H1 (cell line): ENCODE data around the gene CROCC. TPM values are rescaled to one million over a fixed set of nuclear protein-coding genes. Genes with fewer than 3 reads are reported as not detected.
"Not testable (repeated sequence)": the region's sequence is repeated elsewhere in the genome, so short reads cannot be mapped to it uniquely, and the experiment has no call there.

ENCODE experiments used
- CTCF ChIA-PET: fragments of 300-600 bp; sonication (Branson Sonifier 250); formaldehyde crosslinking; loops from one replicate; lab custom pipeline; 2021; ENCODE audit not compliant: partially characterized antibody; lab: Charles Lee
- POLR2A ChIA-PET: fragments of 300-600 bp; sonication (Branson Sonifier 250); formaldehyde crosslinking; loops from one replicate; lab custom pipeline; 2021; ENCODE audit warnings: inconsistent platforms; ENCODE audit not compliant: partially characterized antibody; lab: Charles Lee
- DNase-seq, 2 experiments: peaks; one replicate each; pipeline versions ENCODE4 v3.0.0 to v3.0.0-alpha.2; 2010 to 2022; ENCODE audit warnings: low spot score in 2 of 2, low read depth in 1 of 2, mixed read lengths in 1 of 2
- FAIRE-seq: peaks from 2 replicates; lab custom pipeline; 2011; peaks lifted over from hg19 to GRCh38; lab: Jason Lieb, UNC
- H2AFZ ChIP-seq: 2 replicates; pipeline ENCODE4 v1.8.1; 2012; ENCODE audit warnings: low read length, inconsistent platforms
- H2AK5ac ChIP-seq: 2 replicates; pipeline ENCODE4 v1.6.1; 2013; ENCODE audit warnings: low read depth, low read length
- H2BK120ac ChIP-seq: replicated peaks from 2 replicates; pipeline ENCODE3; 2013; ENCODE audit warnings: low read depth, low read length, inconsistent platforms
- H2BK12ac ChIP-seq: 2 replicates; pipeline ENCODE4 v1.6.1; 2013; ENCODE audit warnings: low read depth, low read length
- H2BK15ac ChIP-seq: 2 replicates; pipeline ENCODE4 v1.6.1; 2013; ENCODE audit warnings: low read length
- H2BK20ac ChIP-seq: 2 replicates; pipeline ENCODE4 v1.6.1; 2013; ENCODE audit warnings: low read length
- H2BK5ac ChIP-seq: 2 replicates; pipeline ENCODE4 v1.6.1; 2013; ENCODE audit warnings: low read depth, low read length
- H3K14ac ChIP-seq: 2 replicates; pipeline ENCODE4 v1.6.1; 2013; ENCODE audit warnings: inconsistent platforms; ENCODE audit not compliant: insufficient read length
- H3K18ac ChIP-seq: 2 replicates; pipeline ENCODE4 v1.6.1; 2013; ENCODE audit warnings: low read length; ENCODE audit errors: extremely low read depth
- H3K23ac ChIP-seq: 2 replicates; pipeline ENCODE4 v1.6.1; 2013; ENCODE audit warnings: inconsistent platforms; ENCODE audit not compliant: insufficient read length
- H3K23me2 ChIP-seq: 2 replicates; pipeline ENCODE4 v1.6.1; 2013; ENCODE audit warnings: low read depth, low read length
- H3K27ac ChIP-seq: 2 replicates; pipeline ENCODE4 v1.6.1; 2011; ENCODE audit warnings: low read depth, low read length, inconsistent platforms
- H3K27me3 ChIP-seq, 4 experiments: replicated peaks in 1 of 4; 1 replicate in 1 of 4; 2 replicates in 3 of 4; pipeline versions ENCODE4 v1.6.1 to v1.8.1; 2011 to 2013; ENCODE audit warnings: low read length in 3 of 4, mild to moderate bottlenecking in 3 of 4, inconsistent platforms in 2 of 4, mixed read lengths in 2 of 4, moderate library complexity in 1 of 4; ENCODE audit not compliant: control insufficient read depth in 3 of 4, insufficient read depth in 3 of 4; ENCODE audit errors: extremely low read depth in 1 of 4
- H3K36me3 ChIP-seq, 4 experiments: 2 replicates each; pipeline versions ENCODE4 v1.6.1 to v1.8.1; 2011 to 2013; ENCODE audit warnings: mild to moderate bottlenecking in 4 of 4, low read length in 3 of 4, moderate library complexity in 2 of 4, control low read depth in 1 of 4, inconsistent platforms in 1 of 4; ENCODE audit not compliant: insufficient read depth in 4 of 4, control insufficient read depth in 2 of 4
- H3K4ac ChIP-seq: replicated peaks from 2 replicates; pipeline ENCODE3; 2013; ENCODE audit warnings: low read length, low read depth, mixed read lengths, inconsistent platforms; ENCODE audit not compliant: insufficient read length
- H3K4me1 ChIP-seq, 4 experiments: replicated peaks in 1 of 4; 1 replicate in 1 of 4; 2 replicates in 3 of 4; pipeline versions ENCODE4 v1.6.1 to v1.8.1; 2011 to 2013; ENCODE audit warnings: low read length in 3 of 4, inconsistent platforms in 2 of 4, mixed read lengths in 1 of 4; ENCODE audit not compliant: insufficient read depth in 4 of 4, control insufficient read depth in 3 of 4
- H3K4me2 ChIP-seq, 2 experiments: 2 replicates each; pipeline versions ENCODE4 v1.6.1 to v1.8.1; 2011 to 2013; ENCODE audit warnings: low read depth in 2 of 2, low read length in 2 of 2, control low read depth in 1 of 2, inconsistent platforms in 1 of 2, mild to moderate bottlenecking in 1 of 2; ENCODE audit not compliant: insufficient read depth in 1 of 2
- H3K4me3 ChIP-seq, 4 experiments: fragments of 200-600, 300-600 bp in 1 of 4; sonication (generic), shearing (Covaris generic), sonication (Bioruptor Twin) in 1 of 4; 2 replicates each; pipeline versions ENCODE4 v1.5.1 to v1.8.1; 2011 to 2016; ENCODE audit warnings: low read length in 4 of 4, low read depth in 3 of 4, control low read depth in 2 of 4, inconsistent platforms in 2 of 4, mild to moderate bottlenecking in 2 of 4, mixed read lengths in 1 of 4, moderate library complexity in 1 of 4; ENCODE audit not compliant: insufficient read depth in 2 of 4; ENCODE audit errors: extremely low read depth in 1 of 4
- H3K56ac ChIP-seq: replicated peaks from 2 replicates; pipeline ENCODE3; 2013; ENCODE audit warnings: low read depth, mild to moderate bottlenecking, mixed read lengths, low read length, inconsistent platforms; ENCODE audit not compliant: insufficient read length
- H3K79me1 ChIP-seq: 2 replicates; pipeline ENCODE4 v1.6.1; 2013; ENCODE audit warnings: low read depth, low read length, control low read depth
- H3K79me2 ChIP-seq, 2 experiments: 2 replicates each; pipeline versions ENCODE4 v1.6.1 to v1.8.1; 2012 to 2013; ENCODE audit warnings: low read length in 2 of 2, mild to moderate bottlenecking in 2 of 2, inconsistent platforms in 1 of 2; ENCODE audit not compliant: insufficient read depth in 2 of 2, control insufficient read depth in 1 of 2
- H3K9ac ChIP-seq, 4 experiments: replicated peaks in 1 of 4; 1 replicate in 1 of 4; 2 replicates in 3 of 4; pipeline versions ENCODE4 v1.6.1 to v1.8.1; 2011 to 2013; ENCODE audit warnings: low read depth in 3 of 4, low read length in 3 of 4, control low read depth in 2 of 4, mild to moderate bottlenecking in 2 of 4, moderate library complexity in 2 of 4, inconsistent platforms in 1 of 4; ENCODE audit errors: extremely low read depth in 1 of 4
- H3K9me3 ChIP-seq, 2 experiments: 2 replicates each; pipeline versions ENCODE4 v1.6.1 to v1.8.1; 2012 to 2013; ENCODE audit warnings: mild to moderate bottlenecking in 2 of 2, moderate library complexity in 2 of 2, control low read depth in 1 of 2, inconsistent platforms in 1 of 2, low read depth in 1 of 2, low read length in 1 of 2, mixed read lengths in 1 of 2; ENCODE audit not compliant: insufficient read depth in 2 of 2
- H4K20me1 ChIP-seq, 2 experiments: replicated peaks in 1 of 2; 2 replicates each; pipeline versions ENCODE3 to v1.8.1; 2011 to 2013; ENCODE audit warnings: inconsistent platforms in 2 of 2, low read length in 2 of 2, mild to moderate bottlenecking in 1 of 2; ENCODE audit not compliant: insufficient read depth in 2 of 2, control insufficient read depth in 1 of 2
- H4K5ac ChIP-seq: 2 replicates; pipeline ENCODE4 v1.6.1; 2013; ENCODE audit warnings: low read length, low read depth, mixed read lengths, inconsistent platforms; ENCODE audit not compliant: insufficient read length
- H4K8ac ChIP-seq: 2 replicates; pipeline ENCODE4 v1.8.0; 2013; ENCODE audit warnings: mild to moderate bottlenecking, moderate library complexity, low read length, inconsistent platforms; ENCODE audit not compliant: insufficient read depth; ENCODE audit errors: extremely low read depth
- H4K91ac ChIP-seq: replicated peaks from 2 replicates; pipeline ENCODE3; 2013; ENCODE audit warnings: low read length, mixed read lengths, inconsistent platforms; ENCODE audit not compliant: insufficient read length
- CEBPB ChIP-seq: IDR thresholded peaks from 2 replicates; pipeline ENCODE4 v1.6.1; 2012; ENCODE audit warnings: low read depth, low read length
- WGBS, 2 experiments: shearing (Covaris generic) in 1 of 2; methylation state at CpG; one replicate each; pipeline versions ENCODE4 v1.1.6 to v1.1.7; 2013 to 2015; ENCODE audit warnings: low lambda C conversion rate in 2 of 2, mixed read lengths in 2 of 2, inconsistent platforms in 1 of 2, low coverage in 1 of 2, missing lambda C conversion rate in 1 of 2; ENCODE audit not compliant: insufficient replicate concordance in 2 of 2, insufficient coverage in 1 of 2, insufficient read length in 1 of 2; ENCODE audit errors: extremely low coverage in 1 of 2, missing lambda C conversion rate in 1 of 2; 5-methylcytosine and 5-hydroxymethylcytosine counted together
- polyA plus RNA-seq, 7 experiments: library from polyadenylated mRNA; depleted of rRNA in 3 of 7; stranded (reverse) in 5 of 7; unstranded in 2 of 7; fragments of >200 nt in 5 of 7; fragments of 200-250 nt in 2 of 7; gene quantifications; 1 replicate in 5 of 7; 2 replicates in 1 of 7; 4 replicates in 1 of 7; pipeline versions ENCODE4 v1.2.1 to v1.2.3, GENCODE V29; 2011 to 2013; ENCODE audit warnings: missing spikeins in 2 of 7, mixed read lengths in 2 of 7
- total RNA-seq: library from RNA; stranded (reverse); fragmentation: NEBNext Ultra II Directional; extraction: Animal tissue kit (Norgen Biotek cat#: 25700); gene quantifications from 2 replicates; pipeline ENCODE4 v1.2.1, GENCODE V29; 2021

The CROCC gene
- total and polyA plus RNA-seq, 2 of the 8 experiments (the other 6 are each of a cell fraction or from before 2014, with no cell fraction given), result 12.1 to 39.5 TPM

DNA sequence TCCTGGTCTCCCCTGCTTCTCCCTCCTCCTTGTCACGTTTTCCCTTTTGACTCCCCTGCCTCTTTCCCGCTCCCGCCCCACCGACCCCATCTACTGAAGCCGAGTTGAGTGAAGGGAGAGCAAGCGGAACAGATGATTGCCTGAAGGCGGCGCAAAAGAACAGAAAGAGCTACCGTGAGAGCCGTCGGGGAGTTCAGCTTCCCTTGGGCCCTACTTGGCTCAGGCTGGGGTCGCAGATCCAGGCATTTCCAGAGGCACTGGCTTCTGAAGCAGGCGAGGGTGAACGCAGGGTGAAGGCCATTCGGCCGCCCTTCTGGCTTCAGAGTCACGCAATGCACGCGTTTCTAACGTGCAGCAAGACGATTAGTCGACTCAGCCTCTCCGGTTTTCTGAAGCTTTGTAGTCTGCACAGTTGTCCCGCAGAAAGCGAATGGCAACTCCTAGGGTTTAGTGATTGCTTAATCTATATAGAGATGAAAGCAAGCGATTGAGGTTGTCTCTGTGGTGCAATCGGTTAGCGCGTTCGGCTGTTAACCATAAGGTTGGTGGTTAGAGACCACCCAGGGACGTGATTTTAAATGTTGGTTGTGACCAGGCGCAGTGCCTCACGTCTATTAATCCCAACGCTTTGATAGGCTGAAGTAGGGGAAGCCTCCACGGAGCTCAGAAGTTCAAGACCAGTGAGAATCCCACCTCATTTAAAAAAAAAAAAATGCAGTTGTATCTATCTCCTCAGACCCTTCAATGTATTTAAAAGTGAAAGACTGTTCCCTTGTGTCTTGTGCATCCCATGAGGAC is 46.6 kb upstream of the CROCC start:
- 41% methylated on average over 20 of the region's 35 CpGs; no CpG with 5 or more reads in 1 of the 2 experiments for WGBS, 2 experiments
- ChIA-PET POLR2A (interaction anchor here (1.5 to 2.2 kb wide), 2 partner anchors 14 to 30 kb away, joined by 4 to 7 read pairs; no protein-coding TSS in a partner anchor), CTCF (interaction anchor here (0.9 to 2.2 kb wide), 3 partner anchors 8 to 255 kb away, joined by 3 to 8 read pairs (median 7); no protein-coding TSS in a partner anchor)
- not testable (repeated sequence) for H3K14ac ChIP-seq, H2BK12ac ChIP-seq, H2AK5ac ChIP-seq, DNase-seq, H3K18ac ChIP-seq, H3K79me2 ChIP-seq, H3K56ac ChIP-seq, H2BK20ac ChIP-seq, H3K4me1 ChIP-seq, H4K91ac ChIP-seq, H2BK5ac ChIP-seq, H2BK15ac ChIP-seq, H3K79me1 ChIP-seq, H3K23ac ChIP-seq, H3K23me2 ChIP-seq, H3K4ac ChIP-seq, H3K9me3 ChIP-seq, H3K27ac ChIP-seq, H3K36me3 ChIP-seq, H4K5ac ChIP-seq, H3K9ac ChIP-seq, H4K8ac ChIP-seq, H4K20me1 ChIP-seq, H2BK120ac ChIP-seq
- TF ChIP-seq CEBPB, result 0 out of 2 replicates have a peak, but pooled peaks have one; percentile 9
- Histone ChIP-seq H3K4me2 (peak overlapping the region; percentile 43 to 57), H3K4me3 (peak overlapping the region in 2 of 4 experiments; percentile 30 to 48; a peak in 3 of 8 replicates), H3K27me3 (peaks cover 0 to 16% (median 6%) of the 10 kb centered on the region in 4 experiments; a peak in 6 of 7 replicates), H2AFZ (peak overlapping the region; percentile 97)
- FAIRE-seq, result peak; percentile 55
